ENCODE measurements around the gene CTNNBIP1.
"Not testable (repeated sequence)": the region's sequence is repeated elsewhere in the genome, so short reads cannot be mapped to it uniquely, and the experiment has no call there.

Gene CTNNBIP1

DNA sequence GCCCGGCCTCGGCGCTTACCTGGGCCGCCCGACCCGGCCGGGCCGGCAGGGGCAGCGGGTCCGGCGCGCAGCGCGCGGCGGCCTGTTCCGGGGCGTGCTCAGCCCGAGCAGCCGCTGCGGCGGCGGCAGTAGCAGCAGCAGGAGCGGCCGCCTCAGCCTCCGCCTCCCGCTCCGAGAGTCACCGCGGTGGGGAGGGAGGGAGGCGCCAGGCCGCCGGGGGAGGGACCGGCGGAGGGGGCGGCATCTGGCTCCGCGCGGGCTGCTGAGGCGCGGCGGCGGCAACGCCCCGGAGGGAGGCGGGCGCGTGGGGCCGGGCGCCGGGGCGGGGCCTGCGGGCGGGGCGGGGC lies at the start of gene CTNNBIP1:
Gene CTNNBIP1 (minus strand): TSS at position 194 of the 347 bp plus-strand sequence. CDS start 38,205 bp downstream, outside the sequence.
- ATAC-seq = peak; percentile 83
- Mint-ChIP-seq H3K27me3 (no peaks in the 10 kb centered on the region), H3K4me3 (peak within 1 kb of the TSS; percentile 91)

DNA sequence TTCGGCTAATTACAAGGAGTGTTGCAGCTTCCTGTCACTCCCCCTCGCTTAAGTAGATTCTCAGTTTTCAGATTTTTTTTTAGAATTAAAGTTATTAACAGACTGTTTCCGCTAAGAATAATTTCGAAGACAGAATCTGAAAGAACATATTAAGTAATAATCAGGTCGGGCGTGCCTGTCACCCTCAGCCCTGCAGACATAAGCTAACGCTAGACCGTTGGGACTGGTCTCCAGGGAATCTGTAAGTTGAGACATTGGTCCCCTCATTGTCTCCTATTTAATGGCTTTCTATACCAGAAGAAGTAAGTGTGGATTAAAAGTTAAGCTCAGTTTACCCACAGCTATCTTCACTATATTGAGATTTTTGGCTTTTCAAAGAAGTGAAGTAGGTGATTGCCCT lies 47.7 kb upstream of the CTNNBIP1 start:
- Mint-ChIP-seq H3K4me1 (no peaks in the 10 kb centered on the region), H3K27ac (no peak overlapping the region), H3K27me3 (no peaks in the 10 kb centered on the region), H3K9me3 (no peaks in the 10 kb centered on the region), H3K4me3 (no peak overlapping the region), H3K36me3 (ENCODE audit: low read depth) (peaks cover 2% of the 10 kb centered on the region)
- DNase-seq (no peak), ATAC-seq (no peak)

More for the DNA sequence above, at the start of gene CTNNBIP1:
- DNase-seq = no peak
- peaks cover 24% of the 10 kb centered on the region for H3K4me1 Mint-ChIP-seq
- H3K9me3 Mint-ChIP-seq = no peaks in the 10 kb centered on the region
- no peaks in the 10 kb centered on the region for H3K36me3 Mint-ChIP-seq (ENCODE audit: low read depth)
- H3K27ac Mint-ChIP-seq = peak within 1 kb of the TSS; percentile 86

DNA sequence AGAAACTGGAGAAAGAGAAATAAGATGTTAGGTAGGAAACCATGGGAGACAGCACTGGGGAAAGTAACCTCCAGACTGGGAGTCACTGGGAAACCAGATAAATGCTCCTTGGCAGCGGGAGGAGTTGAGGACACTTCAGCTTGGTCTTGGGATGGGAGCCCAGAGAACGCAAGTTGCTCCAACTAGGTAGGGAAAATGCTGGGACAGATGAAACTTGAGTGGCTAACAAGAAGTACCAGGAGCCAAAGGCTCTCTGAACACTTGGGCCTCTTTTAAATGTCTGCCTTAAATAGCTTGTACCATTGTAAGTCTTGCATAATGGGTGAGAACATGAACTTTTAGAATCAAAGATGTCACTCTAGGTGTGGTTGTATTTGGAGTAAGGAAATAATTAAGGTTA lies 36.2 kb upstream of the CTNNBIP1 start:
- Mint-ChIP-seq H3K4me3 (no peak overlapping the region), H3K36me3 (ENCODE audit: low read depth) (peaks cover 14% of the 10 kb centered on the region), H3K27me3 (no peaks in the 10 kb centered on the region), H3K4me1 (peaks cover 35% of the 10 kb centered on the region), H3K9me3 (no peaks in the 10 kb centered on the region), H3K27ac (no peak overlapping the region)
- DNase-seq (no peak), ATAC-seq (no peak)

- H3K4me1 Mint-ChIP-seq = peaks cover 30% of the 10 kb centered on the region
- H3K27me3 Mint-ChIP-seq = no peaks in the 10 kb centered on the region
- DNase-seq (peak; percentile 94), ATAC-seq (peak; percentile 98)
- H3K27ac Mint-ChIP-seq = peak within 1 kb of the TSS; percentile 100
- peaks cover 18% of the 10 kb centered on the region for H3K36me3 Mint-ChIP-seq (ENCODE audit: low read depth)
- H3K9me3 Mint-ChIP-seq = no peaks in the 10 kb centered on the region
- peak within 1 kb of the TSS; percentile 99 for H3K4me3 Mint-ChIP-seq
Measured at GRCh38 chr1:9942939-9943788, 33.1 kb upstream of the CTNNBIP1 start, which contains the start of the genes LZIC and NMNAT1. LZIC (minus strand) TSS chr1:9943391; CDS start chr1:9936619, 6,772 bp downstream. NMNAT1 (plus strand) TSS chr1:9943475; CDS start chr1:9972074, 28,599 bp downstream.

DNA sequence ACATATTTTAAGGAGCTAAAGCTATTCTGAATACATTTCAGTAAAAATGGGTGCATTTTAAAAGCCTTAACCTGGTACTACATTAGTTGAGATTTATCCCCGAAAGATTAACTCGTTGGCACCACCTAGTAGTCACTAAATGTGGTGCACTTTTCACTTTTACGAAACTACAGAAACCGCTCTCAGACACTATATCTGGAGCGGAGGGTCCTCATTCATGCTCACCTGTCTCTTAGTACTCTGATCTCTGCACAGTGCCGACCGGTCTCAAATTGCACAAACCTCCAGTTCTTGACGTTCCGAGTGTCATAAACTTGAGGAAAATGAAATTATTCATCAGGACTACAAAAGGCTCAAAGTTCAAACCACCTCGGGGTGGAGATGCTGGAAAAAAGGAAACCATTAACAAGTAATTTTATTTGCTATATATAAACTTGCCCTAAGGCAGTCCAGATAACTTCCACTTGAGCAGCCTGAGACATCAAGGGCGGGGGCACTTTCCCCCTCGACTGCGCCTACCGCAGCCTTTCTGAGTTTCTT lies 32.4 kb upstream of the CTNNBIP1 start:
- peaks cover 30% of the 10 kb centered on the region for H3K4me1 Mint-ChIP-seq
- H3K36me3 Mint-ChIP-seq (ENCODE audit: low read depth) = peaks cover 14% of the 10 kb centered on the region
- ATAC-seq = peak; percentile 55
- no peaks in the 10 kb centered on the region for H3K27me3 Mint-ChIP-seq
- peak; percentile 17 for DNase-seq
- no peaks in the 10 kb centered on the region for H3K9me3 Mint-ChIP-seq
- H3K27ac Mint-ChIP-seq = peak overlapping the region; percentile 100
- peak overlapping the region; percentile 99 for H3K4me3 Mint-ChIP-seq

DNA sequence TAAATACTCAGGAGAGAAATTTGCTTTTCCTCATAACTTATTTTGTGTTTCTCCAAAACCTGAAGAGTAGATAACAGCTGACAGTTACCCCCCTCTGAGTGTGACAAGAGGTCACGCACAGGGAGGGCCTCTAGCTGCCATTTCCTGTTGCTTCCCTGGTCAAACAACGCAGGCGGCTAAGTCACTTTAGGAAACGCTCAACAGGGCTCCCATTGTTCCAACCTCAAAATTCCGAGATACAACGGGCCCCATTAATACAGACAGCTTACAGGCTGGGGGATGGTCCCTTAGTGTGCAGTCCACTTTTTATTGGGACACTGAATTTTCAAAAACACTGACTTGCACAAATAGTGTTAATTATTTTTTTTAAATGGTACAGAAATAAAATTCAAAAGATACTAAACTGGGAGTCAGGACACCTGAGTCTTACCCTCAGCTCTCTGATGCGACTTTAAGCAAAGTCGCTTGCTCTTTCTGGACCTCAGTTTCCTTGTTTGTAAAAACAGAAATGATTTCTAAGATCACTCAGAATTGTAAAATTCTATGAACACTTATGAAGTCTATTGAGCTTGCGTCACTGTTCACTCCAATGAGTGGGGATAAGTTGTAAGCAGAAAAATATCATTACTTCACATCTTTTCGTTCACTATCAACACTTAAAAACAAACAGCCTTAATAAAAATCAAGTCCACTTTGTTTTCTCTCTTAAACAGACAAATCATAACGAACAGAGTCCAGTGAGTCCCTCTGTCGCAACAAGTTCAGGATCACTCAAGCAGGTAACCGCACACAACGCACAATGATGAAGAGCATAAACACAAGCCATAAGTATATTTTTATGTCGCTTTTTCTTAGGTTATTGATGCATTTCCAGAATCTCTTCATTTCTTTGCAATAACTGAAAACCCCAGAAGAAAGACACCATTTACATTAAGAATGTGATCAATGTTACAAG lies 19.6 kb upstream of the CTNNBIP1 start:
- no peak overlapping the region for H3K4me3 Mint-ChIP-seq
- no peaks in the 10 kb centered on the region for H3K27me3 Mint-ChIP-seq
- H3K36me3 Mint-ChIP-seq (ENCODE audit: low read depth) = peaks cover 20% of the 10 kb centered on the region
- DNase-seq = no peak
- H3K4me1 Mint-ChIP-seq = no peaks in the 10 kb centered on the region
- no peak for ATAC-seq
- no peaks in the 10 kb centered on the region for H3K9me3 Mint-ChIP-seq
- no peak overlapping the region for H3K27ac Mint-ChIP-seq

GRCh38 chr1:9927259-9927658 lies 17.2 kb upstream of the CTNNBIP1 start:
- Mint-ChIP-seq H3K27me3 (no peaks in the 10 kb centered on the region), H3K36me3 (ENCODE audit: low read depth) (peaks cover 17% of the 10 kb centered on the region), H3K9me3 (no peaks in the 10 kb centered on the region), H3K27ac (no peak overlapping the region), H3K4me1 (no peaks in the 10 kb centered on the region), H3K4me3 (no peak overlapping the region)
- ATAC-seq (no peak), DNase-seq (no peak)

DNA sequence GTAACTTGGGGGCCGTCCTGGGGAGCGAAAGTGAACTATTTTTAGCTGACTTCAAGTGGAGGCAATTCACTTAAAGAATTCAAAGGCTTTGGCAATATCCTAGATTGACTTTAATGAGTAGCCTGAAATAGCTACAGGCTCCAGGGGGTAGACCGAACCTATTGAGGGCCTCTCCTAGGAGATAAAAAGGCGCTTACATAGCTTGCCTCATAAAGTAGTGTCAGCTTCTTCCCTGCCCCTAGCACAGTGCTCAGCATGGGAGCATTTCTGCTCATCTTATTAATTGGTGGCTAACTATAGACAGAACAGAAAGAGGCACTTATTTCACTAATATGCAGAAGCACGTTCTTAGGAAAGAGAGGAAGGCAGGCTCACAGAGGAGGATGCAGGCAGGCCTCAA lies 12.3 kb upstream of the CTNNBIP1 start:
- Mint-ChIP-seq H3K4me3 (no peak overlapping the region), H3K9me3 (no peaks in the 10 kb centered on the region), H3K36me3 (ENCODE audit: low read depth) (peaks cover 2% of the 10 kb centered on the region), H3K4me1 (peaks cover 3% of the 10 kb centered on the region), H3K27me3 (no peaks in the 10 kb centered on the region), H3K27ac (no peak overlapping the region)
- ATAC-seq (no peak), DNase-seq (no peak)

GRCh38 chr1:9920606-9921005 lies 10.5 kb upstream of the CTNNBIP1 start:
- Mint-ChIP-seq H3K36me3 (ENCODE audit: low read depth) (no peaks in the 10 kb centered on the region), H3K4me3 (no peak overlapping the region), H3K9me3 (no peaks in the 10 kb centered on the region), H3K27ac (no peak overlapping the region), H3K27me3 (no peaks in the 10 kb centered on the region), H3K4me1 (peaks cover 3% of the 10 kb centered on the region)
- DNase-seq = no peak
- no peak for ATAC-seq

- ATAC-seq (no peak), DNase-seq (no peak)
- H3K27ac Mint-ChIP-seq = no peak overlapping the region
- no peaks in the 10 kb centered on the region for H3K27me3 Mint-ChIP-seq
- no peaks in the 10 kb centered on the region for H3K9me3 Mint-ChIP-seq
- H3K36me3 Mint-ChIP-seq (ENCODE audit: low read depth) = no peaks in the 10 kb centered on the region
- H3K4me3 Mint-ChIP-seq = no peak overlapping the region
- H3K4me1 Mint-ChIP-seq = peaks cover 3% of the 10 kb centered on the region
Measured at GRCh38 chr1:9917901-9918300, 7.8 kb upstream of the CTNNBIP1 start.

- not testable (repeated sequence) for H3K36me3 Mint-ChIP-seq (ENCODE audit: low read depth); H3K9me3 Mint-ChIP-seq; H3K27me3 Mint-ChIP-seq; H3K4me1 Mint-ChIP-seq; ATAC-seq; H3K27ac Mint-ChIP-seq; H3K4me3 Mint-ChIP-seq; DNase-seq
Measured at GRCh38 chr1:9917495-9917894, 7.4 kb upstream of the CTNNBIP1 start.

DNA sequence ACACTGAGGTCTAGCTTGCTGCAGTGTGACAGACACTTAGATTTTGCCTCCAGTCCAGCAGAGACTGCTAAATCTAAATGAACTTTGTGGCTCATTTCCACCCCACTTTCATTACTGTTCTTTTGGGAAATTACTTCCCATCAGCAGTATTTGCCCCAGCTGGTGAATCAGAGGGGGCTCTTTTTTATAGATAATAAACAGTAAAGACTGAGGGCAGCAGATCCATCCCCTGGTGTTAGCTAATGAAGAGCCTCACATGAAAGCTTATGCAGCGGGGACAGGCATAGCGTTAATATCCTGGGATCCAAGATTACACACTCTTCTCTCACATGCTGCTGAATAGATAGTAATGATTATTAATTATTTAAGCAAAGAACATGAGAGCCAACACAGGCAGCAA lies 6.4 kb upstream of the CTNNBIP1 start:
- Mint-ChIP-seq H3K9me3 (no peaks in the 10 kb centered on the region), H3K4me1 (peaks cover 6% of the 10 kb centered on the region), H3K36me3 (ENCODE audit: low read depth) (no peaks in the 10 kb centered on the region), H3K27ac (no peak overlapping the region), H3K27me3 (no peaks in the 10 kb centered on the region), H3K4me3 (no peak overlapping the region)
- ATAC-seq (no peak), DNase-seq (no peak)

DNA sequence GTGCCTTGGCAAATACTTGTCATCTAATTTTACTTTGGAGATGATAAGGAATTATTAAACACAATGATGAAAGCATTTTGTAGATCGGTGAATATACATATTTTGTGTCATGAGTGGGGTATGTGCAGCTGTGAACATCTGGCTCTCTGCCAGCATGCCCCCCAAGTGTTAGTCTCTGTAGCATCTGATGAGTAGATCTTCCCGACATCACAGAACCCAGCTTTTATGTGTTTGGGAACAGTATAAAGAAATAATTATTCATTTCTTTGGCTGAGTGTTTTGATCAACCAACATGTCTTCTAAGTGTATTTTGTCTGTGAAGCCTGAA lies 4.5 kb upstream of the CTNNBIP1 start:
- H3K4me1 Mint-ChIP-seq = peaks cover 14% of the 10 kb centered on the region
- no peaks in the 10 kb centered on the region for H3K36me3 Mint-ChIP-seq (ENCODE audit: low read depth)
- ATAC-seq = no peak
- no peak overlapping the region for H3K27ac Mint-ChIP-seq
- no peak overlapping the region for H3K4me3 Mint-ChIP-seq
- no peaks in the 10 kb centered on the region for H3K27me3 Mint-ChIP-seq
- H3K9me3 Mint-ChIP-seq = no peaks in the 10 kb centered on the region
- DNase-seq = no peak

DNA sequence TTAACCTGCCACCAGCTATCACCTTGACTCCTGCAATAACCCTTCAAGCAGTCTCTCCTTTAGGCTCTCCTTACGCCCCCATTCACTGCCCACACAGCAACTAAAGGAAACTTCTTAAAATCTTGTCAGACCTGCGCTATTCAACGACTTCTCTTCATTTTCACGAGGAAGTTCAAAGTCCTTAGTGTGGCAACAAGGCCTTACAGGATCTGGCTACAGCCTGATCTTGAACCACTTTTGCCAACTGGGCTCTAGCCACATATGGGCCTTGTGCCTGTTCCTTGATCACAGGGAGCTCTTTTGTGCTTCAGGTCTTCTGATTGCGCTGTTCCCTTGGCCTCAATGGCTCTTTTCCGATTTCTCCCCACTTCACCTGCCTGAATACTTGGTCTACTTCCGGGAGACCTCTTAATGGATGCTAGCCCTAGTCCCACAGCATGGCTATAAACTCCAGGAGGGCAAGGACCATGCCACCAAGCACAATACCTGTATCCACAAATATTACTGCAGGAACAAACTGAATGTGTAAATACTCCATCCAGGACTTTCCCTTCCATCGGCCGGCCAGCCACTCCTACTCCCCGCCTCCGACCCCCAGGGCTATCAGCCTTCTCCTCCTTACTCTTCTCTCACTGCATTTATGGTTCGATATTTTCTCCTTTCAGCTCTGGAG lies 2.3 kb upstream of the CTNNBIP1 start:
- Mint-ChIP-seq H3K36me3 (ENCODE audit: low read depth) (no peaks in the 10 kb centered on the region), H3K9me3 (no peaks in the 10 kb centered on the region), H3K27ac (peak overlapping the region; percentile 2), H3K4me3 (no peak overlapping the region), H3K27me3 (no peaks in the 10 kb centered on the region), H3K4me1 (peaks cover 22% of the 10 kb centered on the region)
- no peak for DNase-seq
- ATAC-seq = no peak

Data from activated naive CD8-positive, alpha-beta T cell treated with anti-CD3 and anti-CD28 coated beads, Interleukin-2, amount 50 U/mL, for 24 hours (primary cell).